NOMO-1 treated with dmso at 0.1 percent for 144 hours (cell line): ENCODE data around the gene OBSCN.
"Not testable (repeated sequence)": the region's sequence is repeated elsewhere in the genome, so short reads cannot be mapped to it uniquely, and the experiment has no call there.

Experiments used
- DNase-seq: peaks from one replicate; lab custom pipeline; 2025; ENCODE audit not compliant: unreplicated experiment; lab: John Stamatoyannopoulos, UW

The OBSCN gene

DNA sequence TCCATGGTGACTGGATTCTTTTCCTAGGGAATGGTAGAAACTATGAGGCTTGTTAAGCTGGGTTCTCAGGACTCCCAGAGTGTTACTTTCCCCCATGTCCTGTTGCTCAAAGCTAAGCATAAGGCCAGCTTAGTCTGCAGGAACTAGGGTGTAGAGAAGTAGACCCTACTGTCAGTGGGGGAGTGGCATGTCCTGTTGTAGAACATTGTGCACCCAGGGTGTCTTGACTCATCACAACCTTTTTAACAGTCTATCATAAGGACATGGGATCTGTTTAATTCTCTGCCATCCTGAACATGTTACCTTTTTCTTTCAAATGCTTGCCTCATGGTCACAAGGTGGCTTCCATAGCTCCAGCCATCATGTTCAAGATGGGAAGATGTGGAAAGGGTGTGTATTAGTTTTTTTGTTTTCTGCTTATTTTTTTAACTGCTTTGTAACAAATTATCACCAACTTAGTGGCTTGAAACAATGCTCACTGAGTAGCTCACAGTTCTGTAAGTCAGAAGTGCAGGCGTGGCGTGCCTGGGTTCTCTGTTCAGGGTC is 17.4 kb downstream of the OBSCN start:
- no peak for DNase-seq

DNA sequence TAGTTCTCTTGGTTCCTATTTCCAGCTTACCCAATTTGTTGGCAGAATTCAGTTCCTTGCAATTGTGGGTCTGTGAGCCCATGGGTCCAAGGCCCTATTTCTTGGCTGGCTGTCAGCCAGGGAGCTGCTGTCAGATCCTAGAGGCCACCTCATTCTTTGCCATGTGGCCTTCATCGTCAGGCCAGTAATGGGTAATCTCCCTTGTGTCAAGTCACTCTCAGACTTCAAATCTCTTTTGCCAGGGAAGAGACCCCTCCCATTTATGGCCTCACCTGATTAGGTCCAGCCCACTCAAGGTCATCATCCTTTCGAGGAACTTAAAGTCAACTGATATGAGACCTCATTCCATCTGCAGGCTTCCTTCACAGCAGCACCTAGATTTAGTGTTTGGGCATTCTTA is 17.9 kb downstream of the OBSCN start:
- DNase-seq: no peak

DNA sequence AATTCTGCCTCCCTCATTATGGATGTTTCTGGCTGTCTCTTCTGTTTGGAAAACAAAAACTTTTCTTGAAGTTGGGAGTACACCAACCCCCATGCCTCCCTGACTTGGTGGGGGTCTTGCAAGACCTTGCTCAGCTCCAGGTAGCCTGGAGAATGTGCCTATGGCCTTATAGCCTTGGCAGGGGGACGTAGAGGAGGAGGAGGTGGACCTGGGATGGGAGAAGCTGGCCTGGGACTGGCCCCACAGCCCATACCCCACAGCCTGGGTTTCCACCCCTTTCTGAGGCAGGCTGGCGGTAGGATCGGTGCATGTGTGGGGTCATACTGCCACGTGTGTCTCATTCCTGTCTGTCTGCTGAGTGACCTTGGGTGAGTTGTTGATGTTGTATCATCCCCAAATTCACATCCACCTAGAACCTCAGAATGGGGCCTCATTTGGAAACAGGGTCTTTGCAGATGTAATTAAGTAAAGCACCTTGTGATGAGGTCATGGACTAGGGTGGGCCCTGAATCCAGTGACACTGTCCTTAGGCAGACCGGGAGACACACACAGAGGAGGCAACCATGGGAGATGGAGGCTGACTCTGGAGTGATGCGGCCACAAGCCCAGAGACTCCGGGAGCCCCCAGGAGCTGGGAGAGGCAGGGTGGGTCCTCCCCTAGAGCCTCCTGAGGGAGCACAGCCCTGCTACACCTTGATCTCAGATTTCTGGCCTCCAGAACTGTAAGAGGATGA is 18.5 kb downstream of the OBSCN start:
- no peak for DNase-seq

DNA sequence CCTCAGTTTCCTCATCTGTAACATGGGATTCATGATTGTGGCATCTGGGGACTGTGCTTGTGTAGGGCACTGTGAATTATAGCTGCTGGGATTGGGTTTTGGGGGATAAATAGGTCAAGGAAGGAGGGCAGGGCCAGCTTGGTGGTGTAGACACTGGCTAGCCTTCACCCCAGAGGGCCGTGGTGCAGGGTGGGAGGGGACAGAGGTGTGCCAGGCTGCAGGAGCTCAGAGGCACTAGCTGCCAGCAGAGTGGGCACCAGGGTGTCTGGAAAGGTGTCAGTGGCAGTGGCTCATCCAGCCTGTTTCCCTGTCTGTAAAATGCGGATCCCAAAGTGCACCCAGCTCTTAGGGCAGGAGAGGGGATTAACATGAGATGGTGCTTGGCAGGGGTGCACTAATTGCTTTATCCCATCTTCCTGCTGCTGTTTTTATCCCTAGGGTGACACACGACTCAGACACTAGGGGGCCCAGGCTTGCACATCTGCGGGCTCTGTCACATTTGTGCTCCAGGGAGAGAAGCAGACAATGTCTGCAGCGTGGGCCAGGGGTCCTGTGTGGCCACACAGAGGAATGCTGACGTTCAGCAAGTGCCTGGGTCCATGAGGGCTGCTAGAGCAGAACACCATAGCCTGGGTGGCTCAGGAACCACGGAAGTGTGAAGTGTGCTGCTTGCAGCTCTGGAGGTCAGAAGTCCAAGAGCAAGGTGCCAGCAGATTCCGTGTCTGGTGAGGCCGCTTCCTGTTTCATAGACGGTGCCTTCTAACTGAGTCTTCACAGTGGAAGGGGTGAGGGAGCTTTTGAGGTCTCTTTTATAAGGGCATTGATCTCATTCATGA is 19.3 kb downstream of the OBSCN start:
- DNase-seq: peak; percentile 56

DNA sequence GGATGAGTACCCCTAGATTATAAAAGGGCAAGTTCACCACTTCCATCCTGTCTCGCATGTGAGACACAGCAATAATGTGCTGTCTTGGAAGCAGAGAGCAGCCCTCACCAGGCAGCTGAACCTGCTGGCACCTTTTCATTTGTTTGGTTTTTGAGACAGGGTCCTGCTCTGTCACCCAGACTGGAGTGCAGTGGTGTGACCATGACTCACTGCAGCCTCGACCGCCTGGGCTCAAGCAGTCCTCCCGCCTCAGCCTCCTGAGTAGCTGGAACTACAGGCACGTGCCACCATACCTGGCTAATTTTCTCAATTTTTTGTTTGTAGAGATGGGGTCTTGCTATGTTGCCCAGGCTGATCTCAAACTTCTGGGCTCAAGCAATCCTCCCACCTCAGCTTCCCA is 20.3 kb downstream of the OBSCN start:
- not testable (repeated sequence) for DNase-seq

DNA sequence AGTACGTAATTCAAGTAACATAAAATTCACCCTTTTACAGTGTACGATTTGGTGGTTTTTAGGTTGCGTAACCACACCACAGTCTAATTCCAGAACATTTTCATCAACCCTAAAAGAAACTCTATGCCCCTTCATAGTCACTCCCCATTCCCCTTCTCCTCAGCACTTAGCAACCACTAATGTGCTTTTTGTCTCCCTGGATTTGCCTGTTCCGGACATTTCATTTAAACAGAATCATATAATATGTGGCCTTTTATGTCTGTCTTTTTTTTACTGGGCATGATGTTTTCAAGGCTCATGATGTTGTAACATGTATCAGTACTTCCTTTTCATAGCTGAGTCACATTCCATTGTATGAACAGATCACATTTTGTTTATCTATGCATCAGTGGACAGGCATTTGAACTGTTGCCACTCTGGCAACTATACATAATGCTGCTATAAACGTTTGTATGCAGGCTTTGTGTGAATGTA is 20.8 kb downstream of the OBSCN start:
- peak; percentile 53 for DNase-seq

DNA sequence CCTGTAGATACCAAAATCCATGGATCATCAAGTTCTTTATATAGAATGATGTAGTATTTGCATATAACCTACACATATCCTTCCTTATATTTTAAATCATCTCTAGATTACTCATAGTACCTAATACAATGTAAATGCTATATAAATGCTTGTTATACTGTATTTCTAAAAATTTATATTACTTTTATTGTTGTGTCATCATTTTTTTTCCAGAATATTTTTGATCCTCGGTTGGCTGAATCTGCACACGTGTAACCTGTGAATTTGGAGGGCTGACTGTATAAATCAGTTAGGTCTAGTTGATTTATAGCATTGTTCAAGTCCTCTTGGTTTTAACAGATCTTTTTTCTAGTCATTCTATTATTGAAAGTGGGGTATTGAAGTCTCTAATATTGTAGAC is 23.3 kb downstream of the OBSCN start:
- no peak for DNase-seq

DNA sequence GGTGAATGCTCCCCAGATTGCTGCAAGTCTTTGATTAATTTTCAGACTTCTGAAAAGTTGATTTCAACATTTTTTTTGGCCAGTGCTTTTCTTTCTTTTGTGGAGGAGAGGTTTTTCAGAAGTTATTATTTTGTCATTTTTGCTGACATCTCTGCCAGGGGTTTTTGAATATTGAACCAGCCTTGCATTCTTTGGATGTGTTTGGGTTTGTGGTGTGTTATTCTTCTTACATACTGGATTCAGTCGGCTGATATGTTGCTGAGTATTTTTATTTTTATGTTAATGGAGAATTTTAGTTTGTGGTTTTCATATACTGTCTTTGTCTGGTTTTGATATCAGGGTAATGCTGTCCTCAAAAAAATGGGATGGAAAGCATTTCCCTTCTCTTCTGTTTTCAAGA is 25.3 kb downstream of the OBSCN start:
- no peak for DNase-seq

DNA sequence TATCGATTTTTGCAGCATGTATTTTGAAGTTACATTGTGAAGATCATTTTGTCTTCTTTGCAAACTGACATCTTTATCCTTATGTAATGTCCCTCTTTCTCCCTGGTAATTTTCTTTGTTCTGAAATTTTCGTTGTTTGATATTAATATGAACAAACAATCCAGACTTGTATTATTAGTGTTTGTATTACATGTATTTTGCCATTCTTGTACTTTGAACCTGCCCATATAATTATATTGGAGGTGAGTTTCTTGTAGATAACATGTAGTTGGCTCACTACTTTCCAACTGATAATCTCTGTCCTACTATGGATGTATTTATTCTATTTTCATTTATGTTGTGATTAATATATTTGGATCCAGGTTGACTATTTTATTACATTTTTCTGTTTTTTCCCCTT is 27.1 kb downstream of the OBSCN start:
- no peak for DNase-seq

DNA sequence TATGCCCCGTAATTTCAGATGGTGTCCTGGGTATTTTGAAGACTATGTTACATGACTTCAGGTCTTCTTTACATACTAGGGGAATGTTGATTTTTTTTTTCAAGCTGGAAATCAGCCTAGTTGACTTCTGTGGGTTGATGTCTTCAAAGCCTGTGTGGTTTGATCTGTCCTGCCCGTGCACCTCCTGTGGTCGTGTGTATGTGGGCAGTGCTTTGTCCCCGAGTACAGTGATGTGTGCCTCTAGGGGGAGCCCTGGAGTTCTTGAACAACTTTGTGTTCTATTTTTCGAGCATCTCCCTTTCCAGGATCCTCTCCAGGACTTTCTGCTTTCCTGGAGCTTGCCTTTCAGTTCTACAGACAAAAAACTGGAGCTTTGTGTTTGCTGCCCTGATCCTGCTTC is 28.9 kb downstream of the OBSCN start:
- no peak for DNase-seq

DNA sequence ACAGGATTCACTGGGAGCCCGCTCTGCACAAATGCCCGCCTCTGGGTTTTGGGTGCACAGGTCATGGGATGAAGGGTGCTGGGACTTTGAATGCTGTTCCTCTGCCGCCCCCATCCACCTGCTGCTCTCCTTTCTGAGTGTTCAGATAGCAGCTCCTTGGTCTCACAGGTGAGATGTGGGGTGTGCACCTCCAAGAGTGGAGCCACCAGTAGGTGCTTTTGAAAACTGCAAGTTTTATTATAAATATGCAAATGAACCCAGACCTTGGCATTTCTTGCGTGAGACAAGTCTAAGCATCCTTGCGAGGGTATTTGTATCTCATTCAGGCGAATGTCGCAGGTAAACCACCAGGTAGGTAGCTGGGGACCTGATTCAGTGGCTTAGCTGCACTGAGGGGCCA is 30.2 kb downstream of the OBSCN start:
- no peak for DNase-seq

DNA sequence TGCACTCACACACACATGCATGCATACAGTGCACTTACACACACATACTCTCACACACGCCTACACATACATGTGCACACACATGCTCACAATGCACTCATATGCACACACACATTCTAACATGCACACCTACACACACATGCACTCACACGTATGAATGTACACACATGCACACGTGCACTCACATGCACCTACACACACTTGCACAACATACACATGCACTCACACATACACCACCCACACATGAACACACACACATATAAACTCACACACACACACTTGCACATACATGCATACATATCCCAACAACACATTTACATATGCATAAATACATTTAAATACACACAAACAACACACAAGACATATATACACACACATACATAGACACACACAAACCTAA is 30.6 kb downstream of the OBSCN start:
- no peak for DNase-seq

DNA sequence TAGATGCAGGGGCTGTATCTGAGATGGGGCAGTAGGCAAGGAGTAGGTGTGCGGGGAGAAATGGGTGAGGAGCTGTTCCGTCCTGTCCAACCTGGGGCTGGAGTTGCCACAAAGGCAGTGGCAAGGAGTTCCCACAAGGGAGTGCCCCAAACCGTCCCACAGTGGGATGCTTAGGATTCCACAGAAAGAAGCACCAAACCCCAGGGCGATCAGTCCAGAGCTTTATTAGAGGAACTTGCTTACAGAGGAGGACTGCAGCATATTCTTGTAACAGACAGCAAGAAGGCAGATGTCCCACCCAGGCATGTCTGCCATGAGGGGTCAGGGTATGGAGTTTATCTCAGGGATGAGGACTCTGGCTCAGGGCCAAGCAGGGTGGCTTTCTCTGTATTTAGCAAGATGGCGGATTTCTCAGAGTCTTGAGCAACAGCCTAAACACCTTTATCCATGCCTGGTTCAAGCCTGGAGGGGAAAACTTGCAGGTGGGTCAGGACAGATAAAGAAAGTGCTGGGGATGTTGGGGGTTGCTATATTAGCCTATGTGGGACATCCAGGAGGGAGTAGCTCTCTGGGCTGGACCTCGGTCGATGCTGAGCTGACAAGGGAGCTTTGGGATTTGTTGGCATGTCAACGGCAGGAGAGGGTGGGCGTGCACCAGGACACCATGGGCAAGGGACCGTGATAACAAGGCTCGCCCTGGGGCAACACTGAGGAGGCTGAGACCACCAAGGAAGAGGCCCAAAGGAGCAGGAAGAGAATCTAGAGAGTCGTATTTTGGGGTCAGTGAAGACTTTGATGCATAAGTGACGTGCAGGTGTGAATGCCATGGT is 32.8 kb downstream of the OBSCN start:
- no peak for DNase-seq

DNA sequence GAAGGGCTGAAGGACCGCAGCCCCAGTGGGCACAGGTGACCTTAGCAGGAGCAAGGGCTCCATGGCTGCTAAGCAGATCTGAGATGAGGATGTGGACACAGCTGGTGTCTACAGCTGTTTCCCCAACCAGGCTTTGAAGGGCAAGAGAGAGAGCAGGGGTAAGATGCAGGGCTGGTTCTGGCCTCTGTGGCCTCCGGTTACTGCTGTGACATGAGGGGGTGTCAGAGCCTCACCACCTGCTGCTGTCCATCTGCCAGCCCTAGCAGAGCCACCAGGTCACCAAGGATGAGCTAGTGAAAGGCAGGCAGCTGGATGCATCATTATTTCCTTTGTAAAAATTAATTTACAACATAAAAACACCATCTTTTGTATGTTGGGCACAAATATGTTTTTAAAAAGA is 33.4 kb downstream of the OBSCN start:
- no peak for DNase-seq

DNA sequence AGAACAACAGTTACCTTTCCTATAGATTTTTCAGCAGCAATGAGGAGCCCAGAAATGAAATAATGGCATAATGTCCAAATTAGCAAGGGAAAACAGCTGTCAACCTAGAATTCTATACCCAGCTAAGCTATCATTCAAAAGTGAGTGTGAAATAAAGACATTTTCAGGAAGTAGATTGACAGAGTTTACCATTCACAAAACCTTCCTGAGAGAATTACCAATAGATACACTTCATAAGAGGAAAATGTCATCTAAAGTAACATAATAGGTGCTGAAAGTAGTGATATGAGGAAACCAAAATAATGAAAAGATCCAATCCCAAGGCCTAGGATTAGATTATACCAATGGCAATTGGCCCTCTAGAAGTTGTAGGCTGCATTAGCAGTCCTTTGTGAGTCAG is 34.6 kb downstream of the OBSCN start:
- DNase-seq: no peak

DNA sequence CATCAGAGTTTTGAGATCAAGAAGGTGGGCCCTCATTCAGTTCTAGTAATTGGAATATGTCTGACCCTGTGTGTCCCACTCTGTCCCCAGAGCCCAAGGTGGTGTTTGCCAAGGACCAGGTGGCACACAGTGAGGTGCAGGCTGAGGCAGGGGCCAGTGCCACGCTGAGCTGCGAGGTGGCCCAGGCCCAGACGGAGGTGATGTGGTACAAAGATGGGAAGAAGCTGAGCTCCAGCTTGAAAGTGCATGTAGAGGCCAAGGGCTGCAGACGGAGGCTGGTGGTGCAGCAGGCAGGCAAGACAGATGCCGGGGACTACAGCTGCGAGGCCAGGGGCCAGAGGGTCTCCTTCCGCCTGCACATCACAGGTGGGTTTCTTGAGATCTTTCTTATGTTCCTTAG is 35.2 kb downstream of the OBSCN start:
- DNase-seq: no peak

DNA sequence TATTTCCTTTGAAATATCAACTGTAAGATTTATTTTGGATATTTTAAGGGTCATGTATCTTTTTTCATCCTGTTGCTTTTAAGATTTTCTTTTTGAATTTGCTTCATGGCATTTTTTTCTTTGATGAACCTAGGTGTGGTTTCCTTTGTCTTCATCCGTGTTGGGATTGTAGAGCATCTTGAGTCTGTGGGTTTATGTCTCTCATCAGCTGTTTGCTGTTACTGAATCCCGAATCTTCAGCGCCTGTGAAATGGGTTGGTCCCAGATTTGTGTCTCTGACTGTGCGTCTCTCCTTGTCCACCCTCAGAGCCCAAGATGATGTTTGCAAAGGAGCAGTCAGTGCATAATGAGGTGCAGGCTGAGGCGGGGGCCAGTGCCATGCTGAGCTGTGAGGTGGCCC is 36.1 kb downstream of the OBSCN start:
- not testable (repeated sequence) for DNase-seq

DNA sequence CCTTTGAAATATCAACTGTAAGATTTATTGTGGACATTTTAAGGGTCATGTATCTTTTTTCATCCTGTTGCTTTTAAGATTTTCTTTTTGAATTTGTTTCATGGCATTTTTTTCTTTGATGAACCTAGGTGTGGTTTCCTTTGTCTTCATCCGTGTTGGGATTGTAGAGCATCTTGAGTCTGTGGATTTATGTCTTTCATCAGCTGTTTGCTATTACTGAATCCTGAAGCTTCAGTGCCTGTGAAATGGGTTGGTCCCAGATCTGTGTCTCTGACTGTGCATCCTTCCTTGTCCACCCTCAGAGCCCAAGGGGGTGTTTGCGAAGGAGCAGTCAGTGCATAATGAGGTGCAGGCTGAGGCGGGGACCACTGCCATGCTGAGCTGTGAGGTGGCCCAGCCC is 37.3 kb downstream of the OBSCN start:
- DNase-seq: no peak

DNA sequence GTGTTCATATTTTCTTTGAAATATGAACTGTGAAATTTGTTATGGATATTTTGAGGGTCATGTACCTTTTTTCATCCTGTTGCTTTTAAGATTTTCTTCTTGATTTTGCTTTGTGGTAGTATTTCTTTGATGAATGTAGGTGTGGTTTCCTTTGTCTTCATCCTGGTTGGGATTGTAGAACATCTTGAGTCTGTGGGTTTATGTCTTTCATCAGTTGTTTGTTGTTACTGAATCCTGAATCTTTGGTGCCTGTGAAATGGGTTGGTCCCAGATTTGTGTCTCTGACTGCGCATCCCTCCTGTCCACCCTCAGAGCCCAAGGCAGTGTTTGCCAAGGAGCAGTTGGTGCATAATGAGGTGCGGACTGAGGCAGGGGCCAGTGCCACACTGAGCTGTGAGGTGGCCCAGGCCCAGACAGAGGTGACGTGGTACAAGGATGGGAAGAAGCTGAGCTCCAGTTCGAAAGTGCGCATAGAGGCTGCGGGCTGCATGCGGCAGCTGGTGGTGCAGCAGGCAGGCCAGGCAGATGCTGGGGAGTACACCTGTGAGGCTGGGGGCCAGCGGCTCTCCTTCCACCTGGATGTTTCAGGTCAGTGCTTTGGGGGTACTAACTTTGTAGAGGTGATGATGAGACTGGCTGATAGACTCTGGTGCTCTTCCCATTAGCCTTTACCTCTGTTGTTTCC is 38.5 kb downstream of the OBSCN start:
- DNase-seq: no peak

DNA sequence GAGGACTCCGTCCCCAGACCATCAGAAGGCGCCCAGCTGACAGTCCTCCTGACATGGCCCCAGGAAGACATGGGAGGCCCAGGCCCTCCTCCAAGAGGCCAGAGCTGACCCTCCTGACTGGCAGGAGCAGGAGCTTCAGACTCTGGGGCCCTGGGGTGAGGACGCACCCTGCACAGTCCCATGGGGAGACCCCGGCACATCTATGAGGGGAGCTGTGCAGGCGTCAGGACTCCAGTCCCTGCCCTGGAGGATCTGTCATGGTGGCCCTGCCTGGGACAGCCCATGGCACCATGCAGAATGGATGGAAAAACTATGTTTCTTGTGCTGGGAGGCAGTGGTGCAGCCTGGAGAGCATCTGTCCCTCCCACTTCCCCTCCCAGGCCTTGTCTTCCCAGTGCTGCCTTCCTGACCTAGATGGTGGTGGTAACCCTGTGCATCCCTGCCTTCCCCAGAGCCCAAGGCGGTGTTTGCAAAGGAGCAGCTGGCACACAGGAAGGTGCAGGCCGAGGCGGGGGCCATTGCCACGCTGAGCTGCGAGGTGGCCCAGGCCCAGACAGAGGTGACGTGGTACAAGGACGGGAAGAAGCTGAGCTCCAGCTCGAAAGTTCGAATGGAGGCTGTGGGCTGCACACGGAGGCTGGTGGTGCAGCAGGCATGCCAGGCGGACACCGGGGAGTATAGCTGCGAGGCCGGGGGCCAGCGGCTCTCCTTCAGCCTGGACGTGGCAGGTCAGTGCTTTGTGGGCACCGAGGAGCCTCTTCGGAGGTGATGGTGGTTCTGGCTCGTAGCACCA is 41.9 kb downstream of the OBSCN start:
- no peak for DNase-seq
